Suprapubic skin (tissue), 4 donors: ENCODE measurements around the gene PHF5A. TPM values are rescaled to one million over a fixed set of nuclear protein-coding genes. Genes with fewer than 3 reads are reported as not detected.

ENCODE experiments used
- DNase-seq, 2 donors: peaks; one replicate each; pipeline ENCODE4 v3.0.0-alpha.2; 2019; ENCODE audit warnings: low spot score in 2 of 2
- H3K27ac ChIP-seq: fragments of 200-600 bp; sonication (generic); one replicate; pipeline ENCODE4 v1.5.1; 2019
- H3K27me3 ChIP-seq: fragments of 200-600 bp; sonication (generic); one replicate; pipeline ENCODE4 v1.5.1; 2019
- H3K36me3 ChIP-seq: fragments of 200-600 bp; sonication (generic); one replicate; pipeline ENCODE4 v1.5.1; 2019
- H3K4me1 ChIP-seq: fragments of 200-600 bp; sonication (generic); one replicate; pipeline ENCODE4 v1.5.1; 2019
- H3K4me3 ChIP-seq: fragments of 200-600 bp; sonication (generic); one replicate; pipeline ENCODE4 v1.5.1; 2019; ENCODE audit warnings: mild to moderate bottlenecking
- H3K9me3 ChIP-seq: fragments of 200-600 bp; sonication (generic); one replicate; pipeline ENCODE4 v1.5.1; 2019
- CTCF ChIP-seq, 2 donors: fragments of 200-600 bp in 1 of 2; fragments of 450-650 bp in 1 of 2; sonication (generic) in 1 of 2; IDR thresholded peaks; one replicate each; pipeline ENCODE4 v1.5.1; 2016 to 2019; ENCODE audit warnings: antibody characterized with exemption in 2 of 2, mild to moderate bottlenecking in 1 of 2, moderate library complexity in 1 of 2
- EP300 ChIP-seq: sonication (generic); formaldehyde crosslinking; IDR thresholded peaks from one replicate; pipeline ENCODE4 v1.6.1; 2017; ENCODE audit warnings: antibody characterized with exemption
- POLR2A ChIP-seq, 2 donors: fragments of 450-650 bp; IDR thresholded peaks; one replicate each; pipeline ENCODE4 v1.6.1; 2017; ENCODE audit warnings: antibody characterized with exemption in 2 of 2, mild to moderate bottlenecking in 2 of 2, moderate library complexity in 2 of 2
- POLR2AphosphoS5 ChIP-seq, 3 donors: sonication (generic); formaldehyde crosslinking; IDR thresholded peaks; one replicate each; pipeline ENCODE4 v1.6.1; 2017; ENCODE audit warnings: antibody characterized with exemption in 3 of 3
- WGBS: methylation state at CpG from one replicate; pipeline ENCODE4 v1.1.5; 2018; 5-methylcytosine and 5-hydroxymethylcytosine counted together
- total RNA-seq, 4 donors: library from RNA; depleted of rRNA; stranded (reverse); fragments of >200 nt; gene quantifications; one replicate each; pipeline ENCODE4 v1.1.0, GENCODE V29; 2016

The PHF5A gene
- total RNA-seq, 4 donors from 2014 or later: 26.7 to 47.1 (median 36.9) TPM

DNA sequence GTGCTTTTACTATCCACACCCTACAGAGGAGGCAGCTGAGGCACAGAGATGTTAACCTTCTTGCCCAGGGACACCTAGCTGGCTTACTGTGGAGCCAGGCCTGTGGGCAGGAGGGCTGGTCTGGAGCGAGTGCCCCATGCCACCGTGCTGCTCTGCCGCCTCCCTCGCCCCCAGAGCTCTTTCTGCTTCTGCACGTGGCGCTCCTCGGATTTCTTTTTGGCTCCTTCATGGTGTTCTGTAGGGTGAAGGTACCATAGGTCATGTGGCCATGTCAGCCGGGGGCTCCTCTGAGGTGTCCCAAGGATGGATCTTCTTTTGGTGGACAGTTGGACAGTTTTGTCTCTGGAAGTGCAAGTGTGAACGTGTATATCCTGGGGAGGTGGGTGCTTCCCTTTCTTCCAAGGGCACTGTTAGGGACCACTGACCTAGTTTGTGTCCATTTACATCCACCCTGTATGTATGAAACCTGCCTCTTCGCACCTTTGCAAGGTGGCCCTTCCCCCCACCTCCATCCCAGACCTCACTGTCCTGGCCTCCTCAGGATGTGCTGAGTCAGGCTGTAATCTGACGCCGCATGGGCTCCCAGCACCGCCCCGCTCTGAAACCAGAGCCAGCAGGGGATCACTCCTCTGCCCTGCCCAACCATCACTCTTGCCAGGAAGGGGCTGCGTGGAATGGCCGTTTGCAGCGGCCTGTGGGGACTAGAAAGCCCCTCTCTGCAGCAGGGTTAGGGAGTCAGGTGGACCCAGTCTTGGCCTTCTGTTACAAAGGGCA lies 44.1 kb upstream of the PHF5A start:
- no peaks in the 10 kb centered on the region for H3K27me3 ChIP-seq
- 80% methylated on average over 12 of the region's 17 CpGs for WGBS
- H3K9me3 ChIP-seq: no peaks in the 10 kb centered on the region
- peaks cover 25% of the 10 kb centered on the region for H3K4me1 ChIP-seq
- no peak overlapping the region for H3K4me3 ChIP-seq
- TF ChIP-seq POLR2AphosphoS5 (IDR thresholded peaks at IDR 0.05): no peak
- no peak for TF ChIP-seq EP300
- TF ChIP-seq CTCF (IDR thresholded peaks at IDR 0.05): no peak
- no peak for TF ChIP-seq POLR2A (IDR thresholded peaks at IDR 0.05)
- H3K36me3 ChIP-seq: peaks cover 85% of the 10 kb centered on the region
- peak overlapping the region; percentile 45 for H3K27ac ChIP-seq
- DNase-seq: no peak

- Histone ChIP-seq H3K4me3 (no peak overlapping the region), H3K4me1 (peaks cover 16% of the 10 kb centered on the region), H3K9me3 (no peaks in the 10 kb centered on the region), H3K27me3 (no peaks in the 10 kb centered on the region), H3K36me3 (peaks cover 82% of the 10 kb centered on the region), H3K27ac (no peak overlapping the region)
- DNase-seq: no peak
- 54% methylated on average over 2 of the region's 2 CpGs for WGBS
- TF ChIP-seq CTCF (IDR thresholded peaks at IDR 0.05) (no peak), EP300 (no peak), POLR2A (IDR thresholded peaks at IDR 0.05) (no peak), POLR2AphosphoS5 (IDR thresholded peaks at IDR 0.05) (no peak)
These were observed 43.1 kb upstream of the PHF5A start for GRCh38 chr22:41511521-41511968.

GRCh38 chr22:41508770-41509170 lies 40.3 kb upstream of the PHF5A start:
- no peak for DNase-seq
- H3K36me3 ChIP-seq: peaks cover 56% of the 10 kb centered on the region
- no peaks in the 10 kb centered on the region for H3K27me3 ChIP-seq
- WGBS: 94% methylated on average over 6 of the region's 12 CpGs
- H3K9me3 ChIP-seq: no peaks in the 10 kb centered on the region
- TF ChIP-seq CTCF (IDR thresholded peaks at IDR 0.05): no peak
- no peak for TF ChIP-seq POLR2AphosphoS5 (IDR thresholded peaks at IDR 0.05)
- no peak for TF ChIP-seq POLR2A (IDR thresholded peaks at IDR 0.05)
- no peak for TF ChIP-seq EP300
- H3K27ac ChIP-seq: no peak overlapping the region
- H3K4me3 ChIP-seq: no peak overlapping the region
- H3K4me1 ChIP-seq: peaks cover 28% of the 10 kb centered on the region

DNA sequence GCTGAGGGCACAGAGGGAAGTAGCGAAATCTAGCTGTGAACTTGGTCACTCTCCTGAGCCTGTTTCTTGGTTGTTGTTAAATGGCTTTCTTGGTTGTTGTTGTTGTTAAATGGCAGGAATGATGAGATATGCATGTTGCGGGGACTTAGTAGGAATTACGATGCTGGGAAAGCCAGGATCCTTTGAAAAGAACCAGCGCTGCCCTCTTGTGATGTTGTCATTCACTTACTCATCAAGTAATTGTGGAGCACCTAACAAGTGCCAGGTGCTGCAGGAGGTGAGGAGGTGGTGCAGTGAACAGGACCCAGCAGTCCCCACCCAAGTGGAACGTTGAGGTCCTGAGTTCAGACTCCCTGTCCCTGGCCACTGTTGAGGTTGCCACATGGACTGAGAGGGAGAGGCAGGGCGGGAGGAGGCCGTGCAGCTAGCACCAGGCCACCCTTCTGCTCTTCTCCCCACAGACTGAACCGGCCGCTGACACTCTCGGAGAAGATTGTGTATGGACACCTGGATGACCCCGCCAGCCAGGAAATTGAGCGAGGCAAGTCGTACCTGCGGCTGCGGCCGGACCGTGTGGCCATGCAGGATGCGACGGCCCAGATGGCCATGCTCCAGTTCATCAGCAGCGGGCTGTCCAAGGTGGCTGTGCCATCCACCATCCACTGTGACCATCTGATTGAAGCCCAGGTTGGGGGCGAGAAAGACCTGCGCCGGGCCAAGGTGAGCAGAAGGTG lies 39.0 kb upstream of the PHF5A start:
- H3K9me3 ChIP-seq: no peaks in the 10 kb centered on the region
- no peak overlapping the region for H3K4me3 ChIP-seq
- H3K27me3 ChIP-seq: no peaks in the 10 kb centered on the region
- no peak for DNase-seq
- 88% methylated on average over 22 of the region's 23 CpGs for WGBS
- peaks cover 18% of the 10 kb centered on the region for H3K4me1 ChIP-seq
- H3K36me3 ChIP-seq: peaks cover 55% of the 10 kb centered on the region
- no peak overlapping the region for H3K27ac ChIP-seq
- TF ChIP-seq POLR2A (IDR thresholded peaks at IDR 0.05): no peak
- no peak for TF ChIP-seq CTCF (IDR thresholded peaks at IDR 0.05)
- TF ChIP-seq POLR2AphosphoS5 (IDR thresholded peaks at IDR 0.05): no peak
- no peak for TF ChIP-seq EP300

GRCh38 chr22:41505511-41506220 lies 37.2 kb upstream of the PHF5A start:
- Histone ChIP-seq H3K9me3 (no peaks in the 10 kb centered on the region), H3K27ac (no peak overlapping the region), H3K4me1 (peaks cover 15% of the 10 kb centered on the region), H3K4me3 (no peak overlapping the region), H3K36me3 (peaks cover 50% of the 10 kb centered on the region), H3K27me3 (no peaks in the 10 kb centered on the region)
- TF ChIP-seq CTCF (IDR thresholded peaks at IDR 0.05) (no peak), POLR2AphosphoS5 (IDR thresholded peaks at IDR 0.05) (no peak), EP300 (no peak), POLR2A (IDR thresholded peaks at IDR 0.05) (no peak)
- 88% methylated on average over 10 of the region's 10 CpGs for WGBS
- no peak for DNase-seq
